Endothelial cell (in vitro differentiated cells): ENCODE results near the gene EHBP1. TPM values are rescaled to one million over a fixed set of nuclear protein-coding genes. Genes with fewer than 3 reads are reported as not detected.

ENCODE experiments used
- DNase-seq: peaks from one replicate; pipeline ENCODE4 v3.0.0; 2021; ENCODE audit warnings: low spot score
- H3K27ac Mint-ChIP-seq: one replicate; pipeline ENCODE4 v1.8.0; 2021; ENCODE audit warnings: mixed read lengths, inconsistent platforms; ENCODE audit not compliant: unreplicated experiment
- H3K27me3 Mint-ChIP-seq: one replicate; pipeline ENCODE4 v1.8.0; 2021; ENCODE audit warnings: mild to moderate bottlenecking, moderate library complexity, mixed read lengths, inconsistent platforms; ENCODE audit not compliant: unreplicated experiment
- H3K36me3 Mint-ChIP-seq: one replicate; pipeline ENCODE4 v1.8.0; 2021; ENCODE audit warnings: mild to moderate bottlenecking, low read depth, mixed read lengths, inconsistent platforms; ENCODE audit not compliant: unreplicated experiment
- H3K4me1 Mint-ChIP-seq: one replicate; pipeline ENCODE4 v1.8.0; 2021; ENCODE audit warnings: mild to moderate bottlenecking, mixed read lengths, inconsistent platforms; ENCODE audit not compliant: unreplicated experiment
- H3K4me3 Mint-ChIP-seq: one replicate; pipeline ENCODE4 v1.8.0; 2021; ENCODE audit warnings: mild to moderate bottlenecking, mixed read lengths, inconsistent platforms; ENCODE audit not compliant: unreplicated experiment
- H3K9me3 Mint-ChIP-seq: one replicate; pipeline ENCODE4 v1.8.0; 2021; ENCODE audit warnings: mixed read lengths, inconsistent platforms; ENCODE audit not compliant: unreplicated experiment
- total RNA-seq: library from RNA; stranded (reverse); fragmentation: NEBNext Ultra II Directional; extraction: Animal tissue kit (Norgen Biotek cat#: 25700); gene quantifications from one replicate; pipeline ENCODE4 v1.2.1, GENCODE V29; 2021; ENCODE audit not compliant: unreplicated experiment
- TF ChIP-seq, protein P1 (sequence below): fragments of 200-600 bp; sonication (generic); IDR thresholded peaks from one replicate; pipeline ENCODE4 v1.5.0; 2021; ENCODE audit warnings: antibody characterized with exemption; ENCODE audit not compliant: unreplicated experiment

The EHBP1 gene
- total RNA-seq, 1 donor from 2014 or later = 54.4 TPM

DNA sequence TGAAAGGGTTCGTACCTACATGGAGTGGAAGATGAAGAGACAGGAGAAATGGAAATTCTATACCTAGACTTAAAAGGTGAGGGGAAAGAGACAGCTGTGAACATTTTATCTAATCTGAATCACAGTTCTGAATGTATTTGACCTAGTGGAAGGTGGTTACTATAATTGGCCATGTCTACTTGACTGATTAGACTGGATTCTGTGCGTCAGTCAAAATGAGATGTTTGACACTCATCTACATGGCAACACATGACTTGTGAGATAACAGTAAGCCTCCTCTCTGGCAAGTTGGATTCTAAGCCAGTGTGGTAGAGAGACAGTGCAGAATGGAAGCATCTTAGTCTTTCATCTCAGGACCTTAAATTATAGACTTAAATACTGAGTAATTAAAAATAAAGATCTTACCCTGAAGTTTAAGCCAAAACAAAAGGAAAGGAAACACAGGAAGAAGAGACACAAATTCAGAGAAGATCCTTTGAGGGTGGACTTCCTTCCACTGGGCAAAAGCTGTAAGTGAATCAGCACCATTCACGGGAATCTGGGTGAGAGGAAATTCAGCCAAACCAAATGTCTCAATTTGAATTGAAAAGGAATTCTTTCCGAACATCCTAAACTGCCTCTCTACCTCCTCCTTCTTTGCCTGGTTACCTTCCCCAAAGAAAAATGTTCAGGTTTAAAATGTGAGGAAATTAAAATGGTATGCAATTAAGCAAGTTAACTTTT, 121.6 kb downstream of the EHBP1 start:
- H3K36me3 Mint-ChIP-seq = peaks cover 13% of the 10 kb centered on the region
- peaks cover 3% of the 10 kb centered on the region for H3K27me3 Mint-ChIP-seq
- no peak for DNase-seq
- H3K9me3 Mint-ChIP-seq = no peaks in the 10 kb centered on the region
- no peak overlapping the region for H3K4me3 Mint-ChIP-seq
- peak overlapping the region; percentile 74 for H3K27ac Mint-ChIP-seq
- H3K4me1 Mint-ChIP-seq = peaks cover 33% of the 10 kb centered on the region
- TF ChIP-seq, protein P1, sequence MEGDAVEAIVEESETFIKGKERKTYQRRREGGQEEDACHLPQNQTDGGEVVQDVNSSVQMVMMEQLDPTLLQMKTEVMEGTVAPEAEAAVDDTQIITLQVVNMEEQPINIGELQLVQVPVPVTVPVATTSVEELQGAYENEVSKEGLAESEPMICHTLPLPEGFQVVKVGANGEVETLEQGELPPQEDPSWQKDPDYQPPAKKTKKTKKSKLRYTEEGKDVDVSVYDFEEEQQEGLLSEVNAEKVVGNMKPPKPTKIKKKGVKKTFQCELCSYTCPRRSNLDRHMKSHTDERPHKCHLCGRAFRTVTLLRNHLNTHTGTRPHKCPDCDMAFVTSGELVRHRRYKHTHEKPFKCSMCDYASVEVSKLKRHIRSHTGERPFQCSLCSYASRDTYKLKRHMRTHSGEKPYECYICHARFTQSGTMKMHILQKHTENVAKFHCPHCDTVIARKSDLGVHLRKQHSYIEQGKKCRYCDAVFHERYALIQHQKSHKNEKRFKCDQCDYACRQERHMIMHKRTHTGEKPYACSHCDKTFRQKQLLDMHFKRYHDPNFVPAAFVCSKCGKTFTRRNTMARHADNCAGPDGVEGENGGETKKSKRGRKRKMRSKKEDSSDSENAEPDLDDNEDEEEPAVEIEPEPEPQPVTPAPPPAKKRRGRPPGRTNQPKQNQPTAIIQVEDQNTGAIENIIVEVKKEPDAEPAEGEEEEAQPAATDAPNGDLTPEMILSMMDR = no peak

DNA sequence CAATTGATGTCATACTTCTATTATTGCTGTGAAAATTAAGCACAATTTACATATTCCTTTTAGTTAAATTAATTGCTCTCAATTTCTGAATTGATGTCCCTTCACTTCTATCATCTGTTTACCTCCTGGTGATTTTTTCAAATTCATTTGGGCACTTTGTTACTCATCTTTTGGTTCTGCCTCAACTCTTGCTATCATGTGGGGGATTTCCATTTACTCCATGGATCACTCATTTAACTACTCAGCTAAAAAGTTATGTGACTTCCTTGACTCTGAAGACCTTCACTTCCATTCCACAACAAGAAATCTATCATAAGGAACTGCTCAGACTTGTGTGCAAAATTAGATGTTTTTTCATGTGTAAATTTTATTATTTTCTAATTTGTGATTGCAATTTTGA, 126.2 kb downstream of the EHBP1 start:
- Mint-ChIP-seq H3K27ac (no peak overlapping the region), H3K36me3 (peaks cover 36% of the 10 kb centered on the region), H3K9me3 (no peaks in the 10 kb centered on the region), H3K4me3 (no peak overlapping the region), H3K4me1 (peaks cover 8% of the 10 kb centered on the region), H3K27me3 (peaks cover 3% of the 10 kb centered on the region)
- TF ChIP-seq, protein P1 = no peak
- no peak for DNase-seq

DNA sequence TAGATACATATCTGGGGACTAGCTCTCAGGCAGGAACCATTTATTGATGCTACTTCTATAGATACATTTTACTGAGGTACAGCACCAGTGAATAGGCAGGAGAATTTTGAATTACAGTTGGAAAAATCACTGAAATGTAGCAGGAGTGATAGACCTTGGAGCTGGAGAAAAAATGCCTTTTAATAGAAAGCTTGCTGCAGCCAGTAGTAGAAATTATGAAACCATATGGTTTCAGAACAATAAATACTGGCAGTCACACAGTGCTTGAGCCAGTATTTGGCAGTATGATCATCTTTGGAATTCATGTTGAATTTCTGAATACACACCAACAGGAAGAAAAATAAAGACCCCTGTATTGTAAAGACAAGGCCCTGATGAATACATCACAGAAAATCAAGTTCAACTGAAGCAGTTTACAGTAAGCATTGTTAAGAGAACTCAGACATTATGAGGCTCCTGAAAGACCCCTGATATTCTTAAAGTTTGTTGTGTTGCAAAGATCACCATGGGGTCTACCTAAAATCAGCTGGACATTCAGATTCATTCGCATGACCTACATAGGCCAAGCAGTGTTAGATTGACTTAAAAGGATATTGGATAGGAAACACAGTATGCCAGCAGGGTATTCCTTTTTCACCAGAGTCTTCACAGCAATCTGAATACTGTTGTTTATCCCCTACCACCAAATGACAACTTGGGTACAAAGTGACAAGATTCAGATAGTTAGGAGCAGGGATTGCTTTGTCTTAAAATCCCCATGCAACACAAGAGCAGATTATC, 139.0 kb downstream of the EHBP1 start:
- Mint-ChIP-seq H3K27me3 (no peaks in the 10 kb centered on the region), H3K27ac (no peak overlapping the region), H3K9me3 (no peaks in the 10 kb centered on the region), H3K36me3 (no peaks in the 10 kb centered on the region), H3K4me1 (no peaks in the 10 kb centered on the region), H3K4me3 (no peak overlapping the region)
- TF ChIP-seq, protein P1 = no peak
- no peak for DNase-seq

DNA sequence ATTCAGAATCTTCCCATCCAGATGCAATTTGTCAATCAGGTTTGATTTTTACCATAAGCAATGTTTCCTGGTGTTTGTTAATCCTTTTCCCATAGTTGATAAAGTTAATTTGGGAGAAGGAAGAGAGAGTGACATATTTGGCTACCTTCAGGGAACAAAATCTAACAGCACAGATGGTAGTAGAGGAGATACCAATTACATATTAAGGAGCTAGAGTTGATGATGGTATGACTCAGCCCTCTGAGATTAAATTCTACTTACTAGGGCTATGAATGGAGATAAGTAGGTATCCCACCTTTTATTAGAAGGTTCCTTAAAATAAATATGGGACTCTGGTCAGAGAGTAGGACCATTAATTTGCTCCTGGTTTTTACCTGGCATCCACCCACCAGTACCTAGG, 139.7 kb downstream of the EHBP1 start:
- no peaks in the 10 kb centered on the region for H3K4me1 Mint-ChIP-seq
- DNase-seq = no peak
- no peaks in the 10 kb centered on the region for H3K36me3 Mint-ChIP-seq
- H3K4me3 Mint-ChIP-seq = no peak overlapping the region
- H3K9me3 Mint-ChIP-seq = no peaks in the 10 kb centered on the region
- H3K27ac Mint-ChIP-seq = no peak overlapping the region
- TF ChIP-seq, protein P1 = no peak
- no peaks in the 10 kb centered on the region for H3K27me3 Mint-ChIP-seq

DNA sequence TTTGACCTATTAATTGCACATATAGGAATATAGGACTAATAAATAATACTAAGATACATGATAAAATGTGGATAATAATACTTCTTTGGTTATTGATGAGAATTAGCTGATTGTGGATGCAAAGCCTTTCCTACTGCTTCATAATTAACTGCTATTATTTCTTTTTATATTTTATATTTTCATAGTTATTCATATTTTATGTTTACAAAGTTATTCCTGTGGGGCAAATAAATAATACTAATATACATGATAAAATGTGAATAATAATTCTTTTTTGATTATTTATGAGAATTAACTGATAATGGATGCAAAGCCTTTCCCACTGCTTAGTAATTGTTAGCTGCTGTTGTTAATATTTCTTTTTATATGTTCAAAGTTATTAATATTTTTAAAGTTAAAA, 146.7 kb downstream of the EHBP1 start:
- no peak for DNase-seq
- no peaks in the 10 kb centered on the region for H3K4me1 Mint-ChIP-seq
- H3K27ac Mint-ChIP-seq = no peak overlapping the region
- H3K4me3 Mint-ChIP-seq = no peak overlapping the region
- peaks cover 2% of the 10 kb centered on the region for H3K27me3 Mint-ChIP-seq
- peaks cover 19% of the 10 kb centered on the region for H3K36me3 Mint-ChIP-seq
- TF ChIP-seq, protein P1 = no peak
- H3K9me3 Mint-ChIP-seq = no peaks in the 10 kb centered on the region
